Measurements from ENCODE around the gene ERCC6L2.

GRCh38 chr9:95927271-95928004 is 51.9 kb downstream of the ERCC6L2 start:
- no peak for TF ChIP-seq CTCF (IDR thresholded peaks at IDR 0.05)
- TF ChIP-seq POLR2A (IDR thresholded peaks at IDR 0.05) = no peak

All from Peyer's patch (tissue), 4 donors.